Stomach smooth muscle (tissue), 2 donors: Measurements from ENCODE around the gene SPATA32.

ENCODE experiments used
- H3K27ac ChIP-seq: one replicate; pipeline ENCODE4 v1.7.0; 2013; ENCODE audit warnings: mild to moderate bottlenecking, low read length, inconsistent platforms
- H3K27me3 ChIP-seq, 2 donors: one replicate each; pipeline ENCODE4 v1.7.0; 2013; ENCODE audit warnings: low read length in 2 of 2; ENCODE audit not compliant: insufficient read depth in 2 of 2, control insufficient read depth in 1 of 2
- H3K36me3 ChIP-seq, 2 donors: one replicate each; pipeline ENCODE4 v1.7.0; 2013; ENCODE audit warnings: low read length in 2 of 2; ENCODE audit not compliant: control insufficient read depth in 2 of 2, insufficient read depth in 2 of 2
- H3K4me1 ChIP-seq: one replicate; pipeline ENCODE4 v1.7.0; 2013; ENCODE audit warnings: low read length; ENCODE audit not compliant: control insufficient read depth, insufficient read depth
- H3K4me3 ChIP-seq, 2 donors: one replicate each; pipeline ENCODE4 v1.7.0; 2013; ENCODE audit warnings: low read length in 2 of 2
- H3K9ac ChIP-seq, 2 donors: one replicate each; pipeline ENCODE4 v1.7.0; 2013; ENCODE audit warnings: low read length in 2 of 2, mild to moderate bottlenecking in 1 of 2
- H3K9me3 ChIP-seq, 2 donors: one replicate each; pipeline ENCODE4 v1.7.0; 2013; ENCODE audit warnings: low read length in 2 of 2; ENCODE audit not compliant: control insufficient read depth in 2 of 2
- donor health status: healthy.
- donor health status: Pancreatic carcinoma.

The SPATA32 gene

DNA sequence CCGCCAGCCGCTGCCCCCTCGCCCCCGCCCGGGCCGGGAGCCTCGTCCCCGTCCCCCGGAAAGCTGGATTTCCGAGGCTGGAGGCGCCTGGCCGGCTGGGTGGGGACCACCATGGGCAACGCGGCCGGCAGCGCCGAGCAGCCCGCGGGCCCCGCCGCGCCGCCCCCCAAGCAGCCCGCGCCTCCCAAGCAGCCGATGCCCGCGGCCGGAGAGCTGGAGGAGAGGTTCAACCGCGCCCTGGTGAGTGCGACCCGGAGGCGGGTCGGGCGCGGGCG lies 39.9 kb downstream of the SPATA32 start:
- Histone ChIP-seq H3K4me1 (peaks cover 22% of the 10 kb centered on the region), H3K27me3 (peaks cover 11 to 16% of the 10 kb centered on the region in 2 donors), H3K9ac (no peak overlapping the region), H3K4me3 (peak overlapping the region in 1 of 2 donors; percentile 69), H3K9me3 (no peaks in the 10 kb centered on the region), H3K27ac (no peak overlapping the region), H3K36me3 (no peaks in the 10 kb centered on the region)

DNA sequence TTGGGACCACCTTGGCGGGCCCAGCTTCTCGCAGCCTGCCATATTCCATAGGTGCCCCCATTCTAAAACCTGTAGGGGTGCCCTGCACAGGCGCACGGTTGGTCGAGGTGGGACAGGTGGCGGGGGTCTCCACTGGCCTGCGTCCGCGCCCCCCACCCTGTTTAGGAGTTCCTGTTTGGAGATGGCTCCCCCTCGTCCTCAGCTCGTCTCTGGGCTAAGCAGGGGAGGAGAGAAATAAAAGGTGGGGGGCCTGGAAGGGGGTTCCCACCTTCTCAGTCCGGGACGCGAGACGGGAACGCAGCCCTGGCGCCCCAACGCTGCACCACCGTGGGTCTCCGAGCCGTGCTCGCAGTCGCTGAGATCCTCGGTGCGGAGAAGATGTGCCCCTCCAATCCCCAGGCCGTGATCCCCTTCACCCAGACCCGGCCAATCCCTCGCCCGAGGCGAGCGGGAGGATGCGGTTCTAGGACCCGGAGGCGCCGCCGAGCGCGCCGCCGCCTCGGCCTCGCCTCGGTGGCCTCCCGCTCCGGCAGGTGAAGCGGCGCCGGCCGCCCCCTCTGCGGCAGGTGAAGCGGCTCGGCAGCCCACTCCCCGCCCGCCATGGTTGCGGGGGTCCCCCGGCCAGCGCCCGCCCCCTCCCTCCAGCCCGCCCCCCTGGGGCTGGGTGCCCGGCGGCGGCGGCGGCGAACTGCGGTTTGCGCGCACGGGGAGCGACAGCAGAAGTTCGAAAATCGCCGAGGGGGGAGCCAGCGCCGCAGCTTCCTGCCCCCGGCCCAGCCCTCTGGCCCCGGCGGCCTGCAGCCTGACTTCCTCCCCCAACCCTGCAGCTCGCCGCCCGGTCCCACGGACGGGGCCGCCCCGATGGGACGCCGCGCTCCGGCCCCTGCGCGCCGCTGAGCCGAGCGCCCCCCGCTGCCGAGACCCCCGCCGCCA lies 40.5 kb downstream of the SPATA32 start, which contains the start of gene FMNL1:
Gene FMNL1, plus strand, starts transcription at position 805 of the 933 bp plus-strand sequence. CDS start 240 bp downstream, outside the sequence.
- peaks cover 11 to 16% of the 10 kb centered on the region in 2 donors for H3K27me3 ChIP-seq
- no peaks in the 10 kb centered on the region for H3K9me3 ChIP-seq
- peak within 1 kb of the TSS; percentile 57 to 69 for H3K4me3 ChIP-seq
- no peaks in the 10 kb centered on the region for H3K36me3 ChIP-seq
- peak within 1 kb of the TSS; percentile 18 for H3K27ac ChIP-seq
- H3K9ac ChIP-seq, result peak within 1 kb of the TSS in 1 of 2 donors; percentile 44
- peaks cover 22% of the 10 kb centered on the region for H3K4me1 ChIP-seq

DNA sequence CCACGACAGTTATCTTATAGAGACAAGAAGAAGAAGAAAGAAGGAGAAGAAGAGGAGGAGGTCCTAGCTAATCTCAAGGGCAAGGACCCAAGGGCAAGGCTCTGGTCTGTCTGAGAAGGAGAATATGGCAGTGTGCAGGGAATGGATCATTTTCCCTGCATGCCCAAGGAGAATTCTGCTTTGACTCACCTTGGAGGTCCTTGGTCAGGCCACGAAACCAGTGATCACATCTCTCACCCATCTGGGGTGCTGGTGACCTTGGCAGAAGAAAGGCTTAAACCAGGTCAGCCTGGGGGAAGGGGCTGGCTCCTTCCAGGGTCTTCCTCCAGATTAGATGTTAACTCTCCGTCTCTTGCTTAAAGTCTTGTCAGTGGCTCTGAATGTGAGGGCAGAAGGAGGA lies 41.8 kb downstream of the SPATA32 start:
- Histone ChIP-seq H3K4me3 (no peak overlapping the region), H3K9ac (no peak overlapping the region), H3K9me3 (no peaks in the 10 kb centered on the region), H3K36me3 (no peaks in the 10 kb centered on the region), H3K27me3 (peaks cover 11 to 16% of the 10 kb centered on the region in 2 donors), H3K4me1 (peaks cover 21% of the 10 kb centered on the region), H3K27ac (no peak overlapping the region)

- no peaks in the 10 kb centered on the region for H3K36me3 ChIP-seq
- H3K9ac ChIP-seq, result no peak overlapping the region
- no peak overlapping the region for H3K4me3 ChIP-seq
- peaks cover 16% of the 10 kb centered on the region for H3K4me1 ChIP-seq
- no peak overlapping the region for H3K27ac ChIP-seq
- H3K9me3 ChIP-seq, result no peaks in the 10 kb centered on the region
- peaks cover 11 to 16% of the 10 kb centered on the region in 2 donors for H3K27me3 ChIP-seq
Observed at GRCh38 chr17:45218895-45219661, 42.8 kb downstream of the SPATA32 start.
